OCI-M1 (cell line): ENCODE measurements around the gene CACNA1C.

Experiments
- DNase-seq: peaks from one replicate; lab custom pipeline; 2025; lab: John Stamatoyannopoulos, UW

Gene CACNA1C

GRCh38 chr12:2282318-2282717 lies 229.5 kb downstream of the CACNA1C start:
- DNase-seq = no peak

- no peak for DNase-seq
These were observed 230.7 kb downstream of the CACNA1C start for GRCh38 chr12:2283480-2283879.

- no peak for DNase-seq
These were observed 231.1 kb downstream of the CACNA1C start for GRCh38 chr12:2283916-2284315.

- DNase-seq = no peak
These were observed 231.6 kb downstream of the CACNA1C start for GRCh38 chr12:2284321-2284813.

- peak; percentile 63 for DNase-seq
These were observed 232.1 kb downstream of the CACNA1C start for GRCh38 chr12:2284857-2285256.

- DNase-seq = no peak
These were observed 232.7 kb downstream of the CACNA1C start for GRCh38 chr12:2285462-2285861.

- no peak for DNase-seq
These were observed 233.3 kb downstream of the CACNA1C start for GRCh38 chr12:2286047-2286446.

- DNase-seq = no peak
These were observed 233.8 kb downstream of the CACNA1C start for GRCh38 chr12:2286461-2287131.

- DNase-seq = no peak
These were observed 234.4 kb downstream of the CACNA1C start for GRCh38 chr12:2287151-2287550.

- no peak for DNase-seq
These were observed 234.8 kb downstream of the CACNA1C start for GRCh38 chr12:2287589-2287988.

GRCh38 chr12:2288001-2288400 lies 235.2 kb downstream of the CACNA1C start:
- no peak for DNase-seq

GRCh38 chr12:2288471-2288870 lies 235.7 kb downstream of the CACNA1C start:
- DNase-seq = no peak

GRCh38 chr12:2288875-2289274 lies 236.1 kb downstream of the CACNA1C start:
- DNase-seq = no peak

- no peak for DNase-seq
These were observed 236.7 kb downstream of the CACNA1C start for GRCh38 chr12:2289525-2289924.

- DNase-seq = no peak
These were observed 237.3 kb downstream of the CACNA1C start for GRCh38 chr12:2290091-2290490.

GRCh38 chr12:2290516-2291065 lies 237.8 kb downstream of the CACNA1C start:
- DNase-seq = no peak

- peak; percentile 71 for DNase-seq
These were observed 238.5 kb downstream of the CACNA1C start for GRCh38 chr12:2291182-2291832.

- DNase-seq = no peak
These were observed 239.2 kb downstream of the CACNA1C start for GRCh38 chr12:2291947-2292346.

- no peak for DNase-seq
These were observed 239.8 kb downstream of the CACNA1C start for GRCh38 chr12:2292560-2292959.

GRCh38 chr12:2294651-2295475 lies 242.1 kb downstream of the CACNA1C start:
- DNase-seq = no peak

- DNase-seq = no peak
These were observed 243.2 kb downstream of the CACNA1C start for GRCh38 chr12:2295941-2296461.

GRCh38 chr12:2297004-2297403 lies 244.2 kb downstream of the CACNA1C start:
- no peak for DNase-seq
